Left ventricle myocardium inferior (tissue), 1 donor: ENCODE results near the gene NRGN. TPM values are rescaled to one million over a fixed set of nuclear protein-coding genes. Genes with fewer than 3 reads are reported as not detected.

Source experiments
- DNase-seq: peaks from one replicate; pipeline ENCODE4 v3.0.0-alpha.2; 2020
- H3K27ac ChIP-seq: fragments of 200-600 bp; replicated peaks from 2 replicates; pipeline ENCODE4 v1.8.0; 2021
- H3K27me3 ChIP-seq: fragments of 200-600 bp; 2 replicates; pipeline ENCODE4 v1.8.0; 2021; ENCODE audit warnings: low read depth
- H3K36me3 ChIP-seq: fragments of 200-600 bp; 2 replicates; pipeline ENCODE4 v1.8.0; 2021
- H3K4me1 ChIP-seq: fragments of 200-600 bp; 2 replicates; pipeline ENCODE4 v1.8.0; 2021
- H3K4me3 ChIP-seq: fragments of 200-600 bp; 2 replicates; pipeline ENCODE4 v1.8.0; 2021; ENCODE audit warnings: mild to moderate bottlenecking, moderate library complexity
- H3K9me3 ChIP-seq: fragments of 200-600 bp; replicated peaks from 2 replicates; pipeline ENCODE4 v1.8.0; 2021
- CTCF ChIP-seq: fragments of 200-600 bp; IDR thresholded peaks from 2 replicates; pipeline ENCODE4 v1.8.0; 2021; ENCODE audit warnings: antibody characterized with exemption, mild to moderate bottlenecking, borderline replicate concordance
- intact Hi-C: fragments of 100-400 bp; cut with micrococcal nuclease; formaldehyde crosslinking; loops from one replicate; pipeline ENCODE4 v1.11.0; 2022
- total RNA-seq: library from RNA; stranded (reverse); fragmentation: NEBNext Ultra II Directional; extraction: Animal tissue kit (Norgen Biotek cat#: 25700); gene quantifications from one replicate; pipeline ENCODE4 v1.2.1, GENCODE V29; 2021
- donor health status: DM: no; HTN: yes; CAD: no; lungs with severe emphysema.

NRGN gene
- total RNA-seq, 1 donor from 2014 or later = 5.0 TPM

- peaks cover 88% of the 10 kb centered on the region for H3K27me3 ChIP-seq
- TF ChIP-seq CTCF = no peak
- no peaks in the 10 kb centered on the region for H3K9me3 ChIP-seq
- no peak for DNase-seq
- H3K4me1 ChIP-seq = peaks cover 99% of the 10 kb centered on the region
- peaks cover 25% of the 10 kb centered on the region for H3K36me3 ChIP-seq
- peak overlapping the region; percentile 82 for H3K4me3 ChIP-seq
- intact Hi-C loops = no loop called here
- H3K27ac ChIP-seq = peak overlapping the region; percentile 98
These were observed 17.6 kb downstream of the NRGN start for GRCh38 chr11:124757320-124757719.

- intact Hi-C loops = no loop called here
- H3K27ac ChIP-seq = peak overlapping the region; percentile 98
- H3K4me3 ChIP-seq = peak overlapping the region; percentile 82
- no peaks in the 10 kb centered on the region for H3K9me3 ChIP-seq
- H3K36me3 ChIP-seq = peaks cover 12% of the 10 kb centered on the region
- DNase-seq = peak; percentile 78
- peaks cover 99% of the 10 kb centered on the region for H3K4me1 ChIP-seq
- H3K27me3 ChIP-seq = peaks cover 83% of the 10 kb centered on the region
- peak; percentile 82 for TF ChIP-seq CTCF
These were observed 18.9 kb downstream of the NRGN start for GRCh38 chr11:124758355-124759265.

- H3K27ac ChIP-seq = peak overlapping the region; percentile 98
- H3K4me1 ChIP-seq = peaks cover 90% of the 10 kb centered on the region
- H3K4me3 ChIP-seq = peak overlapping the region; percentile 82
- H3K9me3 ChIP-seq = no peaks in the 10 kb centered on the region
- H3K36me3 ChIP-seq = peaks cover 8% of the 10 kb centered on the region
- TF ChIP-seq CTCF = no peak
- DNase-seq = peak; percentile 78
- peaks cover 76% of the 10 kb centered on the region for H3K27me3 ChIP-seq
- intact Hi-C loops = loop anchor here (5.0 to 10.0 kb wide), 2 partner anchors 75 to 87 kb away; partner anchors contain the start of genes SIAE and SPA17
These were observed 19.8 kb downstream of the NRGN start for GRCh38 chr11:124759266-124760204.

- Histone ChIP-seq H3K4me1 (peaks cover 83% of the 10 kb centered on the region), H3K9me3 (no peaks in the 10 kb centered on the region), H3K27ac (peak overlapping the region; percentile 98), H3K36me3 (peaks cover 8% of the 10 kb centered on the region), H3K4me3 (peak overlapping the region; percentile 82), H3K27me3 (peaks cover 76% of the 10 kb centered on the region)
- DNase-seq = peak; percentile 54
- intact Hi-C loops = loop anchor here (5.0 to 10.0 kb wide), 2 partner anchors 75 to 88 kb away; partner anchors contain the start of genes SIAE and SPA17
- TF ChIP-seq CTCF = no peak
These were observed 20.5 kb downstream of the NRGN start for GRCh38 chr11:124760205-124760652.

- H3K4me1 ChIP-seq = peaks cover 78% of the 10 kb centered on the region
- intact Hi-C loops = loop anchor here (5.0 to 10.0 kb wide), 2 partner anchors 74 to 89 kb away; partner anchors contain the start of genes SIAE and SPA17
- no peak for DNase-seq
- no peak for TF ChIP-seq CTCF
- H3K27me3 ChIP-seq = peaks cover 73% of the 10 kb centered on the region
- peak overlapping the region; percentile 98 for H3K27ac ChIP-seq
- H3K4me3 ChIP-seq = peak overlapping the region; percentile 82
- H3K36me3 ChIP-seq = peaks cover 13% of the 10 kb centered on the region
- no peaks in the 10 kb centered on the region for H3K9me3 ChIP-seq
These were observed 21.1 kb downstream of the NRGN start for GRCh38 chr11:124760806-124761205.
